Epithelial cell of esophagus (primary cell): ENCODE measurements around the gene DKK3.

Experiments
- DNase-seq: peaks from one replicate; pipeline ENCODE4 v3.0.0; 2010; ENCODE audit warnings: low read depth
- H3K4me3 ChIP-seq: 2 replicates; pipeline ENCODE4 v1.5.1; 2011; ENCODE audit warnings: mild to moderate bottlenecking, low read length, control low read depth
- TF ChIP-seq, protein P1 (sequence below): IDR thresholded peaks from 2 replicates; pipeline ENCODE4 v1.5.1; 2011; ENCODE audit warnings: low read depth, mild to moderate bottlenecking, low read length, control low read depth, inconsistent platforms; ENCODE audit not compliant: insufficient read depth; ENCODE audit errors: missing control alignments

Gene DKK3

GRCh38 chr11:12001186-12001585 is 7.2 kb downstream of the DKK3 start:
- DNase-seq: no peak

DNA sequence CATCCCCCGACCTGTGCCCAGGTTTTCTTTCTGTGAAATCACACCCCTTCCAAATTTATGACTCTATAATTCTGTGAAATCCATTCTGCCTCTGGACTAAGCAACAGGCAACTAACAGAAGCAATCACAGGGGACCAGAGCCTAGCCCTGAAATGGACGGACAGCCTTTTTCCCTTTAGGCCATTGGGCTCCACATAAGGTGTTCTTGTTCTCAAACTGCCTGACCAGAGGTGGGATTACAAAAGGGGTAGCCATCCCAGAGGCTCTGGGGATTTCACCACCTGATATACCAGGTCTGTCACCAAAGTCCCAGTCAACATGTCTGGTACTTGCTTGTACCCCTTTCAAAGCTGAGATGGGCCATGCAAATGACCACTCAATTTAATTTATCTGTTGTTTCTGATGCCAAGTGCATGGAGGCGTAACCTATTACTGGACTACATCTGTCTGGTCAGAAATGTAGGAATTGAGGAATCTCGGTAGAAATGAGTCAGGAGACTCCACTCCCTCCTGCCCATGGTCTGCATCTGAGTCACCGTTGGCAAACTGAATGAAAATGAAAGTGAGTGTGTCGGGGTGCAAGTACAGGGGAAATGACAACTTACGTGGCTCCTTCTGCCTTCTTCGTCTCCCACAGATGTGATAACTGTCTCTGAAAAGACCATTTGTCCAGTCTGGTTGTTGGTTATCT is 10.2 kb downstream of the DKK3 start:
- no peak overlapping the region for H3K4me3 ChIP-seq
- TF ChIP-seq, protein P1, sequence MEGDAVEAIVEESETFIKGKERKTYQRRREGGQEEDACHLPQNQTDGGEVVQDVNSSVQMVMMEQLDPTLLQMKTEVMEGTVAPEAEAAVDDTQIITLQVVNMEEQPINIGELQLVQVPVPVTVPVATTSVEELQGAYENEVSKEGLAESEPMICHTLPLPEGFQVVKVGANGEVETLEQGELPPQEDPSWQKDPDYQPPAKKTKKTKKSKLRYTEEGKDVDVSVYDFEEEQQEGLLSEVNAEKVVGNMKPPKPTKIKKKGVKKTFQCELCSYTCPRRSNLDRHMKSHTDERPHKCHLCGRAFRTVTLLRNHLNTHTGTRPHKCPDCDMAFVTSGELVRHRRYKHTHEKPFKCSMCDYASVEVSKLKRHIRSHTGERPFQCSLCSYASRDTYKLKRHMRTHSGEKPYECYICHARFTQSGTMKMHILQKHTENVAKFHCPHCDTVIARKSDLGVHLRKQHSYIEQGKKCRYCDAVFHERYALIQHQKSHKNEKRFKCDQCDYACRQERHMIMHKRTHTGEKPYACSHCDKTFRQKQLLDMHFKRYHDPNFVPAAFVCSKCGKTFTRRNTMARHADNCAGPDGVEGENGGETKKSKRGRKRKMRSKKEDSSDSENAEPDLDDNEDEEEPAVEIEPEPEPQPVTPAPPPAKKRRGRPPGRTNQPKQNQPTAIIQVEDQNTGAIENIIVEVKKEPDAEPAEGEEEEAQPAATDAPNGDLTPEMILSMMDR: no peak
- DNase-seq: peak; percentile 89

More at GRCh38 chr11:12001186-12001585, 7.2 kb downstream of the DKK3 start:
- TF ChIP-seq, protein P1: no peak
- H3K4me3 ChIP-seq: no peak overlapping the region

DNA sequence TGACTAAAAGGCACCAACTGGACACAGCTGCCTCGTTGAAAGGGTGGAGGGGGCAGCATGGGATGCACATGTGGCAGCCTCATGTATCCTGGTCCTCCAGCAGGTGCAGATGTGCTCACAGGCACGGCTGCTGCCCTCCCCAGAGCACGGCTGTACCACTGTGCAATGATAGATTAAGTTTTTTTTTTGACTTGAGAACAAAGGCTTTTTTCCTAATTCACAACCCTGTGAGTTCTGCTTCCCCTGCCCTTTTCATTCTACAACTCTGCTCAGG is 11.4 kb downstream of the DKK3 start:
- DNase-seq: no peak
- TF ChIP-seq, protein P1: no peak

GRCh38 chr11:11996321-11997048 is 11.9 kb downstream of the DKK3 start:
- DNase-seq: peak; percentile 55
- TF ChIP-seq, protein P1: no peak
- H3K4me3 ChIP-seq: no peak overlapping the region

More for the DNA sequence above, 11.4 kb downstream of the DKK3 start:
- no peak overlapping the region for H3K4me3 ChIP-seq

GRCh38 chr11:11995601-11996000 is 12.8 kb downstream of the DKK3 start:
- H3K4me3 ChIP-seq: no peak overlapping the region
- TF ChIP-seq, protein P1: no peak
- DNase-seq: no peak

DNA sequence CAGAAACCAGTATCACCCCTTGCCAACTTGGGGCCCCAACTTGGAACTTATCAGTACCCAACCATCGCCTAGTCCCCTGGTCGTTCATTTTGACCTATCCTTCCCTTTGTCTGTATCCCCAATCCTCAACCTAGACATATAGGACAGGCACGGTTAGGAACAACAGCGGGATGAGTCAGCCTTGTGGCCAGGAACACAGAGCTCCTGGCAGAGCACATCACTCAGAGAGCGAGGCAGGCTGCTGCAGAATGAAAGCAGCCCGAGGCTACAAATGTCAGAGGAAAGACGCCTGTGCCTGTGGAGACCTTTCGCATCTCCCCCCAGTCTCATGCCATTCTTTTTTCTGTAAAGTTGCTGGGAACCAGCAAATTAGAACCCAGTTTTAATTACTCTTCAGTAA is 14.6 kb downstream of the DKK3 start:
- peak; percentile 93 for DNase-seq
- TF ChIP-seq, protein P1: no peak

More for the DNA sequence above, 14.6 kb downstream of the DKK3 start:
- H3K4me3 ChIP-seq: no peak overlapping the region
